Stimulated activated CD4-positive, alpha-beta T cell treated with anti-CD3 and anti-CD28 coated beads, Interleukin-12 subunit alpha, Interleukin-12 subunit beta, amount 100 ng/mL, for 48 hours (primary cell): ENCODE measurements around the gene NCLN.
"Not testable (repeated sequence)": the region's sequence is repeated elsewhere in the genome, so short reads cannot be mapped to it uniquely, and the experiment has no call there.

Experiments used
- DNase-seq, 3 donors: peaks; one replicate each; pipeline ENCODE4 v3.0.0-alpha.2; 2020; ENCODE audit warnings: low read depth in 2 of 3, low spot score in 1 of 3

Gene NCLN

DNA sequence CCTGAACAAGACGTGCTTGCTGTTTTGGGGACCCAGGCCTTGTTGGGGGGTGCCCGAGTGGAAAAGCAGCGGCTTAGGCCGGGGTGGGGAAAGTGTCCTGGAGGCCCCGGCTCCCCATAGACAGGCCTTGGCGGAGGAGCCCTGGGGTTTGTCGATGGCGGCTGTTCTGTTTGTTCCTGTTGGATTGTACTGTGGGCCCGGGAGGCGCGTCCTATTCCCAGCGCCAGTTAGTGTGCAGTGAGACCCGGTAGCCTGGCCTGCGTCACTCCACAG, 11.1 kb downstream of the NCLN start:
- no peak for DNase-seq

DNA sequence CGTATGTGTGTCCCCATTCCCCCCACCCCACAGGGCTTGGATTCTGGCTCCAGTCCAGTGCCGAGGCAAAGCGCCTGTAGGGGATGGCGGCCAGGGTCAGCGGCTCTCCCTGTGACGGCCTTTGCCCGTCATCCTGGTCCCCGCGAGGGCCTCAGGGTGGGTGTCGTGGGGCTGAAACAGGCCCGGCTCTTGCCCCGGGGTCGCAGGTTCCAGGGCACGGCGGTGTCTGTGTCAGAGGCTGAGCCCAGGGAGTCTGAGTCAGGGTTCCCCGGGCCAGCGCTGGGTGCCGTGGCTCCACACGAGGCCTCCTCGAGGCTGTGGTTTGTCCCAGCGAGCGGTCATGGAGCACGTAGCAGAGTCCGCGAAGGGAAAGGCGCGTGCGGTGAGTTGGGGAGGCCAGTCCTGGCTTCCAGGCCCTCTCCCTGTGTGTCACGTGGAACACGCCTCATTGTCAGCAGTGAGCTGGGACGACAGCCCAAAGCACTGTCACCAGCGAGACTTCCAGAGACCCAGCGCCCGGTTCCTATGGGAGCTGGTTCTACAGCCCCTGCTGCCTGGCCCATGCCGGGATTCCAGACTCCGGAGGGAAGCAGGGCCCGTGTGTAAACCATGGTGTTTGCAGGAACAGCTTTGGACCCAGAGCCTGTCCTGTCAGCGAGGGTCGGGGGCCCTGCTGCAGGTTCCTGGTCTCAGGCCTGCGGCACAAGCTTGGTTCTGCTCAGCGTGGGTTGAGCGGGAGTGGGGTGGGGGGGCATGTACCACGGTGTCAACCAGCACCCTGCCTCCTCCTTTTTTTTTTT, 13.4 kb downstream of the NCLN start:
- DNase-seq = no peak

DNA sequence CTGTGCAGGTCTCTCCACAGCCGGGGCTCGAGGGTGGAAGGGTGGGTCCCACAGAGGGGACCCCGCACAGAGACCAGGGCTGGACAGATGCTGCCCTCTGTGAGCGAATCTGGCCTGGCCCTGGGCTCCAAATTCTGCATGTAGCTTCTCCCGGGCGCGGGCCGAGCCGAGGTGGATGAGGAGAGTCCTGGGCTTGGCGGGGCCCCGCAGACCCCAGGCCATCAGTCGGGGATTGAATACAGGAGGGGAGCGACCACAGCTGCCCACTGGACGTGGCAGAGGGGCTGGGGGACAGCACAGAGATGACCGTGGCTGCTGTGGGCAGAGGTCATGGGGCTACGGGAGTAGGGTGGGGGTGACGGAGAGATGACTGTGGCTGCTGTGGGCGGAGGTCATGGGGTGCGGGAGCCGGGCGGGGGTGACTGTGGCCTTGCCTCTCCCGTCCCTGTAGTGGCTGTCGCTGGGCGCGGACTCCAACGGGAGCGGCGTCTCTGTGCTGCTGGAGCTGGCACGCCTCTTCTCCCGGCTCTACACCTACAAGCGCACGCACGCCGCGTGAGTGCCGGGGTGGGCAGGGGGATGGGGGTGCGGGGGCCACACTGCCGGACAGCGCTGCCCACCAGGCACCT, 15.5 kb downstream of the NCLN start:
- no peak for DNase-seq

DNA sequence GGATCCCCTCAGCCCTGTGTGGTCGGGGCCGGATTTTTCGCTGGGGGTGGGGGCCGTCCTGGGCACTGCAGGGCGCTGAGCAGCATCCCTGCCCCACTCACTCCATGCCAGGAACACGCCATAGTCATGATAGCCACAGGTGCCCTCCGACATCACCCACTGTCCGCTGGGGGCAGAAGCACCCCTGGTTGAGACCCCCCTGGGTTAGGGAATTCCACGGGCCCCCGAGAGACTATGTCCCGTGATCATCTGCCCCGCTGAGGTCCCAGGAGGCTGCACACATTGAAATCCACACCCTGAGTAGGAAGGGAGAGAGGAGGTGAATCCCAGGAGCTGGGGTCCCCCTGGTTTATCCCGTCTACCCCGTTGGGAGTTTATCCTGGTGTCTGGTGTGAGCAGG, 16.2 kb downstream of the NCLN start:
- DNase-seq = no peak

DNA sequence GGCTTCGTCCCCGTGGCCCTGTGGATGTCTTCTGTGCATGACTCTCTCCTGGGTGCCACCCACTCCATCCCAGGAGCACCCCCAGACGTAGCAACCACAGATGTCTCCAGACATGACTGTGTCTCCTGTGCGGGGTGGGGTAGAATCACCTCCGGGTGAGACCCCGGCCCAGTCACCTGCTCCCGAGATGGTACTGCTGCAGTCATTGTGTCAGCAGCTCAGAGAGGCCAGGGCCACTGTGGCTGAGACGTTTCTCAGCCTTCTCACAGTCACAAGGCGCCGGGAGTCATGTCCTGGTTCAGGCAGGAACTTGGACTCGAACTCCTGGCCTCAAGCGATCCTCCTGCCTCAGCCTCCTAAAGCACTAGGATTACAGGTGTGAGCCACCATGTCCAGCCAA, 16.6 kb downstream of the NCLN start:
- no peak for DNase-seq

DNA sequence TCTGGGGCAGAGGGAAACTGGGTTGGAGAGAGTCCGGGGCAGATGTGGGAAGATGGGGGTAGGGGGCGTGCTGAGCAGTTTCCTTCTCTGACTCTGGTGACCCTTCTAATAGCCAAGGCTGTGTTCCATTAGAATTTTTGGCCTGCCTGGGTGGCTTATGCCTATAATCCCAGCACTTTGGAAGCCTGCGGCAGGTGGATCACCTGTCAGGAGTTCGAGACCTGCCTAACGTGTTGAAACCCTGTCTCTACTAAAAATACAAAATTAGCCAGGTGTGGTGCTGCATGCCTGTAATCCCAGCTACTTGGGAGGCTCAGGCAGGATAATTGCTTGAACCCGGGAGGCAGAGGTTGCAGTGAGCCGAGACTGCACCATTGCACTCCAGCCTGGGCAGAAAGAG, 17.2 kb downstream of the NCLN start:
- DNase-seq = not testable (repeated sequence)

DNA sequence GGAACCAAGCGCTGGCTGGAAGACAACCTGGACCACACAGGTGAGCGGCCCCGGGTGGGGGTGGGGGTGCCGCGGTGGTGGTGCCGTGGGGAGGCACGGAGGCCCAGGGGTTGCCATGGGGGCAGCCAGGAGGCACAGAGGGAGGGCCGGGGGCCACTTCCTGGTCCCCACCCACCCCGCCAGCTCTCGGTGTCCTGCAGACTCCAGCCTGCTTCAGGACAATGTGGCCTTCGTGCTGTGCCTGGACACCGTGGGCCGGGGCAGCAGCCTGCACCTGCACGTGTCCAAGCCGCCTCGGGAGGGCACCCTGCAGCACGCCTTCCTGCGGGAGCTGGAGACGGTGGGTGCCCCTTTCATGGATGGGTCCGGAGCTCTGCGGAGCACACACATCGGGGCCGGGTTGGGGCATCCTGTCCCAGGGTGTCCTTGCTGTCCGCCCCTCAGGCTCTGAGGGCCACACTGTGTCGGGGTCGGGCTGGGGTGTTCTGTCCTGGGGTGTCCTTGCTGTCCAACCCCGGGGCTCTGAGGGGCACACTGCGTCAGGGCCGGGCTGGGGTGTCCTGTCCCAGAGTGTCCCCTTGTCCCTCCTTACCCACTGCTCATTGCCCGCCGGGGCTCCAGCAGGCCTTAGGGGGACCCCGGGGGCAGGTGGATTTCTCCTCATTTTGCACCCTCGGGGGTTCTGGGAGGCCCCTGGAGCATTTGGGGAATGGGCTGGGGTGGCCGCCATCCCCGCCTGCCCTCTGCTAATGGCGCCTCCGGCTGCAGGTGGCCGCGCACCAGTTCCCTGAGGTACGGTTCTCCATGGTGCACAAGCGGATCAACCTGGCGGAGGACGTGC, 18.3 kb downstream of the NCLN start:
- DNase-seq = no peak

DNA sequence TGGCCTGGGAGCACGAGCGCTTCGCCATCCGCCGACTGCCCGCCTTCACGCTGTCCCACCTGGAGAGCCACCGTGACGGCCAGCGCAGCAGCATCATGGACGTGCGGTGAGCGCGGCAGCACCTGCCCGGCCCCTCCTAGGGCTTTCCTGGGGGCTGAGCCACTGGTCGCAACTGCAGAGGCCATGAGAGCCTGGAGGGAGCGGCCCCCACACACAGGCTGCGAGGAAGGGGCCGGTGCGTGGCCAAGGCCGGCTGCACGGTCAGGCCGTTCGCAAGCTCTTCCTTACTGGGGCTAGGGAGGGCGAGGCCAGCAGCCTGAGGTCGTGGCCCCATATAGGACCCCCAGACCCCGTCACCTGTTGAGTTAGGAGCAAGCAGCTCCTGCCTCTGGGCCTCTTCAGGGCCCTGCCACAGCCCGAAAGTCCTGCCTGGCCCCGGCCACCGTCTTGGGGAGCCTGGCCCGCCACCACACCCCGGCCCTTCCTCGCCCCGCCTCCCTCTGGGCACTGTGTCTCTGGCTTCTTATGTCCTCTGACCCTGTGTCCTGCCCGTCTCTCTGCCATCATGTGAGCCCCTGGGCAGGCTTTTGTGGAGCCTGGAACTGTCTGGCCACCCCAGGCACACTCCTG, 19.0 kb downstream of the NCLN start:
- DNase-seq = no peak

DNA sequence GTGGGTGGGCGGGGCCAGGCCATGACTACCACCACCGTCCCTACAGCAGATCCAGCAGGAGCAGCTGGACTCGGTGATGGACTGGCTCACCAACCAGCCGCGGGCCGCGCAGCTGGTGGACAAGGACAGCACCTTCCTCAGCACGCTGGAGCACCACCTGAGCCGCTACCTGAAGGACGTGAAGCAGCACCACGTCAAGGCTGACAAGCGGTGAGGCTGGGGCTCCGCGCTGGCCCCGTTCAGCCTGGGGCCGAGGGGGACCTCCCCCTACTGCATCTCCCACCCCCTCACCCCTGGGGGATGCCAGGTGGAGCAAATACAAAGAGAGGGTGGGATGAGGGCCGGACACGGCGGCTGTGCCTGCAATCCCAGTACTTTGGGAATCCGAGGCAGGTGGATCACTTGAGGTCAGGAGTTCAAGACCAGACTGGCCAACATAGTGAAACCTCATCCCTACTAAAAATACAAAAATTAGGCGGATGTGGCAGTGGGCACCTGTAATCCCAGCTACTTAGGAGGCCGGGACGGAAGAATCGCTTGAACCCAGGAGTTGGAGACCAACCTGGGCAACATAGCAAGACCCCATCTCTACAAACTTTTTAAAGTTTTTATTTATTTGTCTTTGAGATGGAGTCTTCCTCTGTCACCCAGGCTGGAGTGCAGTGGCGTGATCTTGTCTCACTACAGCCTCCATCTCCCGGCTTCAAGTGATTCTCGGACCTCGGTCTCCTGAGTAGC, 20.7 kb downstream of the NCLN start:
- no peak for DNase-seq

DNA sequence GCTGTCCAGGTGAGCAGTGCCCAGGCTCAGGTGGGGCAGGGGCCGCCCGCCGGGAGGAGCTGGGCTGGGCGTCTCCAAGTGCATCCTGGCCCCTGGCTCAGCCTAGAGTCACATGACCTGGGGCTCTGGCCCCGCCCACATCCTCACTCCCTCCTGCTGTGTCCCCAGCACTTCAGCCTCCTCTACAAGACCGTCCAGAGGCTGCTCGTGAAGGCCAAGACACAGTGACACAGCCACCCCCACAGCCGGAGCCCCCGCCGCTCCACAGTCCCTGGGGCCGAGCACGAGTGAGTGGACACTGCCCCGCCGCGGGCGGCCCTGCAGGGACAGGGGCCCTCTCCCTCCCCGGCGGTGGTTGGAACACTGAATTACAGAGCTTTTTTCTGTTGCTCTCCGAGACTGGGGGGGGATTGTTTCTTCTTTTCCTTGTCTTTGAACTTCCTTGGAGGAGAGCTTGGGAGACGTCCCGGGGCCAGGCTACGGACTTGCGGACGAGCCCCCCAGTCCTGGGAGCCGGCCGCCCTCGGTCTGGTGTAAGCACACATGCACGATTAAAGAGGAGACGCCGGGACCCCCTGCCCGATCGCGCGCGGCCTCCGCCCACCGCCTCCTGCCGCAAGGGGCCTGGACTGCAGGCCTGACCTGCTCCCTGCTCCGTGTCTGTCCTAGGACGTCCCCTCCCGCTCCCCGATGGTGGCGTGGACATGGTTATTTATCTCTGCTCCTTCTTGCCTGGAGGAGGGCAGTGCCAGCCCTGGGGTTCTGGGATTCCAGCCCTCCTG, 21.9 kb downstream of the NCLN start:
- DNase-seq = no peak

DNA sequence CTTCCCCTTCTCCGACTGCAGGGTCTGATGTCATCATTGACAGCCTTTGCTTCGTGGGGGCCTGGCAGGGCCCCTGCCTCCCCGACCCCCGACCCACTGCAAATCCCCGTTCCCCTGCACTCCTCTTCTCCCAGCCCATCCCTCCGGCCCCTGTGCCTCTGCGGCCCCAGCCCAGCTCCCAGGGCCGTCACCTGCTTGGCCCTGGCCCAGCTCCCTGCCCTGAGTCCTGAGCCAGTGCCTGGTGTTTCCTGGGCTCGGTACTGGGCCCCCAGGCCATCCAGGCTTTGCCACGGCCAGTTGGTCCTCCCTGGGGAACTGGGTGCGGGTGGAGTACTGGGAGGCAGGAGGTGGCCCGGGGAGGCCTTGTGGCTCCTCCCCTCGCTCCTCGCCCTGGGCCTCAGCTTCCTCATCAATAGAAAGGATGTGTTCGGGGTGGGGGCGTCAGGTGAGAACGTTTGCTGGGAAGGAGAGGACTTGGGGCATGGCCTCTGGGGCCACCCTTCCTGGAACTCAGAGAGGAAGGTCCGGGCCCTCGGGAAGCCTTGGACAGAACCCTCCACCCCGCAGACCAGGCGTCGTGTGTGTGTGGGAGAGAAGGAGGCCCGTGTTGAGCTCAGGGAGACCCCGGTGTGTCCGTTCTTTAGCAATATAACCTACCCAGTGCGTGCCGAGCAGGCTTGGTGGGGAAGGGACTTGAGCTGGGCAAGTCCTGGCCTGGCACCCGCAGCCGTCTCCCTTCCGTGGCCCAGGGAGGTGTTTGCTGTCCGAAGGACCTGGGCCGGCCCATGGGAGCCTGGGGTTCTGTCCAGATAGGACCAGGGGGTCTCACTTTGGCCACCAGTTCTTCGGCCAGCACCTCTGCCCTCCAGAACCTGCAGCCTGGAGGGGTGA, 22.8 kb downstream of the NCLN start:
- DNase-seq = no peak

DNA sequence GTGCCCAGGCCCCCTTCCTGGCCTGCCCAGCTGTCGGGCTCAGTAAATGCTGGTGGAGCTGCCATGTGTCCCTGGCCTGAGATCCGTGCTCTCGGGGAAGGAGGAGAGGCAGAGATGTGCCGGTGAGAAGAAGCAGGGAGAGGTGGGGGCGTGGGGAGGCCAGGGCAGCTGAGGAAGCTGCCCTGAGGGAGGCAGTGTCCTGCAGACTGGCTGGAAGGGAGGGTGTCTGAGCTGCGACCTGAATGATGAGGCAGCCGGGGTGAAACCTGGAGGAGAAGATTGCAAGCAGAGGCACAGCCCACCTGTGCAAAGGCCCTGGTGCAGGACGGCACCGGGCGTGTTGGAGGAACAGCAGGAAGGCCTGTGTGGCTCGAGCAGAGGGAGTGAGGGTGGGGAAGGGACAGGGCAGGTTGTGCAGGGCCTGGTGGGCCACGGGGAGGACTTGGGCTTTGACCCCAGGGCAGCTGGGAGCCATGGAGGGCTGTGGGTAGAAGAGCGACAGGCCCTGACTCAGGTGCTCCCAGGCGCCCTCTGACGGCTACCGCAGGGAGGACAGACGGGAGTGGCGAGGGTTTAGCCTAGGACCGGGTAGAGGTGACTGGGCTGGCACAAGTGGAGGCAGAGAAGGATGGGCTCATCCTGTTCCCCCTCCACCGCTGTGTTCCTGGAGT, 24.8 kb downstream of the NCLN start:
- DNase-seq = peak; percentile 52 to 69 (median 67)

DNA sequence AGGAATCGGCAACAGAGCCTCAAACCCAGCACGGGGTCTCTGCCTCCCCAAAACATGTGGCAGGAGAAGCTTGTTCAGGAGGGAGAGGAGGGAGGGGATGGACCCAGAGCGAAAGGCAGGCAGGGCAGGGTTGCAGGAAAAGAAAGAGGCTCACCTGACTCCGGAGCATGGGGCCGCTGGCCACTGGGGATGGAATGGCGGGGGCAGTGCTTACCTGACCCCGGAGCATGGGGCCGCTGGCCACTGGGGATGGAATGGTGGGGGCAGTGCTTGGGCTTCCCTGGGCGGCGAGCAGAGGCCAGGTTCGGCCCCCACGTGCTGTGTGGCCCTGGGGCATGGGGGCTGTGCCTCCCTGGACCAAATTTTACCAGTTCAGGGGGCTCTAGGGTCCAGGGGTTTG, 25.5 kb downstream of the NCLN start:
- no peak for DNase-seq

DNA sequence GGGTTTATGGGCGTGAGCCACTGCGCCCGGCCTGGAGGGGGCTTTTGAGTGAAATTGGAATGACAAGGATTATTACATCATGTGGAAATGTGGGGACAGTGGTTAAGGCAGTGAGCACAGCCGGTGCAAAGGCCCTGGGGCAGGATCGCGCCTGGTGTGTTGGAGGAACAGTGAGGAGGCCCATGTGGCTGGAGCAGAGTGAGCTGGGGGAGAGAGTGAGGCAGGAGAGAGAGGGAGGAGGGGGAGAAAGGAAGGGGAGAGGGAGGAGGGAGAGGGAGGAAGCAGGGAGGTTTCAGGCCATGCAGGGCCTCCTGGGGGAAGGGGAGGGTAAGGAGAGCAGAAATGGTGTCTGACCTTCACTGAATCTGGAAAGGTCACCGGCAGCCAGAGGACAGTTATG, 27.4 kb downstream of the NCLN start:
- DNase-seq = no peak

DNA sequence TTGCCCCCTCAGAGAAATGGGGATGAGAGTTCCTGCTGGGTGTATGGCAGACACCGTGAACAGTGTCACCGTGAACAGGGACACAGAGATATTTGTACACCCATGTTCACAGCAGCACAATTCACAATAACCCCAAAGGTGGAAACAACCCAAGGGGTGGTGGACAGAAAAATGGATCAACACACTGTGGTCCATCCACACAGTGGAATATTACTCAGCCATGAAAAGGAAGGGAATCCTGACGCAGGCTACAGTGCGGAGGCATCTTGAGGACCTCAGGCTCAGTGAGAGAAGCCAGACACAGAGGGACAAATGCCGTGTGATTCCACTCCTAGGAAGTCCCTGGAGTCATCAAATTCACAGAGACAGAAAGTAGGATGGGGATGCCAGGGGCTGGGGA, 31.1 kb downstream of the NCLN start:
- no peak for DNase-seq

DNA sequence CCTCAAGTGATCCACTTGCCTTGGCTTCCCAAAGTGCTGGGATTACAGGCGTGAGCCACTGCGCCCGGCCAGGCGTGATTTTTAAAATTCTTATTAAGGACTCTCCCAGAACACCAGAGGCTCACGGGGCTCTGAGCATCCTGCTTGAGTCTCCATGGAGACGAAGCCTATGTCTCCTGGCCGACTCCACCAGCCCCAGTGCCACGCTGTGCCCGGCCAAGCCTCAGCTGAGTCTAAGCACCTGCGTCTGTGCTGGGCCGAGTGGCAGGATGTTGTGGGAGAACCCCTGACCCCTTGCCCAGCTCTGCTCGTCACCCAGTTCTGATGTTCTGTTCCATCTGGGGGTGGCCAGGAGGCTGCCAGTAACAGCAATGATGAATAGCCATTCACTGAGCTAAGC, 34.8 kb downstream of the NCLN start:
- no peak for DNase-seq

DNA sequence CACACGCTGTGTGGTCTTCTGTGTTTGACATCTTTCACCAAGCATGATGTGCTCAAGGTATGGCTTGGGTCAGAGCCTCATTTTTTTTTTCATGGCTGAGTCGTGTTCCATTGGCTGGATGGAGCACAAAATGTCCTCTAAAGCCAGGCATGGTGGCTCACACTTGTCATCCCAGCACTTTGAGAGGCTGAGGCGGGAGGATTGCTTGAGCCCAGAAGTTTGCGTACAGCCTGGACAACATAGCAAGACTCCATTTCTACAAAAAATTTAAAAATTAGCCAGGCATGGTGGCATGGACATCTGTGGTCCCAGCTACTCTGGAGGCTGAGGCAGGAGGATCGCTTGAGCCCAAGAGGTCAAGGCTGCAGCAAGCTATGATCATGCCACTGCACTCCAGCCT, 35.8 kb downstream of the NCLN start:
- not testable (repeated sequence) for DNase-seq

DNA sequence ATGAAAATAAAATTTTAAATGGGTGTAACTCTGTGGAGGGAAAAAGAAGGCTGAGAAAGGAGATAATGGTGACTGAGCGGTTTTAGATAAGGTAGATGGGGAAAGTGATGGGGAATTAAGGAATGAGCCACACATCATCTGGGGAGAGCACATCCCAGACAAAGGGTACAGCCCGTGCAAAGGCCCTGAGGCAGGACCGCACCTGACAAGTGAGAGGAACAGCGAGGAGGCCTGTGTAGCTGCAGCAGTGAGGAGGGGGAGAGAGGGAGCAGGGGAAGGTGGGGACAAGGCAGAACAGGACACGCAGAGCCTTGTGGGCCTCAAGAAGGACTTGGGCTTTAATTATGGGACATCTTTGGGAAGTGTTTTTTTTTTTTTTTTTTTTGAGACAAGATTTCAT, 37.0 kb downstream of the NCLN start:
- DNase-seq = no peak
